Measurements from ENCODE around the gene TCP11X2.

DNA sequence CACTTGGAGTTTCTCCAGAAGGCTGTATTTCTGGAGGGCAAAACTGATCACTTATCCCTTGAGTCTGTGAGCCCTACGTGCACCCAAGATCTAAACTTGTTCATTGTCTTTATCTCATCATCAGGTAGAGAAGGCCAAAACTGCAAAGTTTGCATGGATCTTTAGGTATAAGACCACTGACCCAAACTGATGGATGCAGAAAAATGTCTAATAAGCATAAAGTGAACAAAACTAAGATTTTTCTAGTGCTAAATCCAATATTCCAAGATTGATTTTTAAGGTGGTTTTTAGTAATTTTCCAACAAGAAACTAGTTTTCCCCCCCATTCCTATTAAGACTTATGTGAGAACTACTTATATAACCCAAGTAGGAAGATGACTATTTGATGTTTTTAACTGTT lies 42.9 kb upstream of the TCP11X2 start:
- TF ChIP-seq, protein P1, sequence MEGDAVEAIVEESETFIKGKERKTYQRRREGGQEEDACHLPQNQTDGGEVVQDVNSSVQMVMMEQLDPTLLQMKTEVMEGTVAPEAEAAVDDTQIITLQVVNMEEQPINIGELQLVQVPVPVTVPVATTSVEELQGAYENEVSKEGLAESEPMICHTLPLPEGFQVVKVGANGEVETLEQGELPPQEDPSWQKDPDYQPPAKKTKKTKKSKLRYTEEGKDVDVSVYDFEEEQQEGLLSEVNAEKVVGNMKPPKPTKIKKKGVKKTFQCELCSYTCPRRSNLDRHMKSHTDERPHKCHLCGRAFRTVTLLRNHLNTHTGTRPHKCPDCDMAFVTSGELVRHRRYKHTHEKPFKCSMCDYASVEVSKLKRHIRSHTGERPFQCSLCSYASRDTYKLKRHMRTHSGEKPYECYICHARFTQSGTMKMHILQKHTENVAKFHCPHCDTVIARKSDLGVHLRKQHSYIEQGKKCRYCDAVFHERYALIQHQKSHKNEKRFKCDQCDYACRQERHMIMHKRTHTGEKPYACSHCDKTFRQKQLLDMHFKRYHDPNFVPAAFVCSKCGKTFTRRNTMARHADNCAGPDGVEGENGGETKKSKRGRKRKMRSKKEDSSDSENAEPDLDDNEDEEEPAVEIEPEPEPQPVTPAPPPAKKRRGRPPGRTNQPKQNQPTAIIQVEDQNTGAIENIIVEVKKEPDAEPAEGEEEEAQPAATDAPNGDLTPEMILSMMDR (conservative IDR thresholded peaks at IDR 0.05; ENCODE audit: low read depth, low read length), result no peak
- no peak for TF ChIP-seq EZH2 (IDR thresholded peaks at IDR 0.05; ENCODE audit: borderline replicate concordance, low read depth, low read length, poor library complexity, severe bottlenecking)
